Measurements from ENCODE around the gene SLC4A9.

DNA sequence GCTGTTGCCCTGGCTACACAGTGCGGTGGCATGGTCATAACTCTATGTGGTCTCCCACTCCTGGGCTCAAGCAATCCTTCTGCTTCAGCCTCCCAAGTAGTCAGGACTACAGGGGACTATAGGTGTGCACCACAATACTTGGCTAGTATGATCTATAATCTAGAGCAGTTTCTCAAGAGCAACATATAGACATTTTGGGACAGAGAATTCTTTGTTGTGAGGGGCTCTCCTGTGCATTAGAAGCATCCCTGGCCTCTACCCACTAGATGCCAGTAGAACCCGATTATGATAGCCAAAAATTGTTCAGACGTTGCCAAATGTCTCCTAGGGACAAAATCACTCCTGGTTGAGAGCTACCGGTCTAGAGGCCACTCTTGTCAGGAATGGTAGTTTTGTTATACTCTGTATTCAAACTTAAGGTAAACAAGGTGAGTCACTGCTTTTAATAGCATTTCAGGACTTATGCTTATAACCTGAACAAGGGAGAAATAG, 48.8 kb downstream of the SLC4A9 start:
- TF ChIP-seq, protein P1, sequence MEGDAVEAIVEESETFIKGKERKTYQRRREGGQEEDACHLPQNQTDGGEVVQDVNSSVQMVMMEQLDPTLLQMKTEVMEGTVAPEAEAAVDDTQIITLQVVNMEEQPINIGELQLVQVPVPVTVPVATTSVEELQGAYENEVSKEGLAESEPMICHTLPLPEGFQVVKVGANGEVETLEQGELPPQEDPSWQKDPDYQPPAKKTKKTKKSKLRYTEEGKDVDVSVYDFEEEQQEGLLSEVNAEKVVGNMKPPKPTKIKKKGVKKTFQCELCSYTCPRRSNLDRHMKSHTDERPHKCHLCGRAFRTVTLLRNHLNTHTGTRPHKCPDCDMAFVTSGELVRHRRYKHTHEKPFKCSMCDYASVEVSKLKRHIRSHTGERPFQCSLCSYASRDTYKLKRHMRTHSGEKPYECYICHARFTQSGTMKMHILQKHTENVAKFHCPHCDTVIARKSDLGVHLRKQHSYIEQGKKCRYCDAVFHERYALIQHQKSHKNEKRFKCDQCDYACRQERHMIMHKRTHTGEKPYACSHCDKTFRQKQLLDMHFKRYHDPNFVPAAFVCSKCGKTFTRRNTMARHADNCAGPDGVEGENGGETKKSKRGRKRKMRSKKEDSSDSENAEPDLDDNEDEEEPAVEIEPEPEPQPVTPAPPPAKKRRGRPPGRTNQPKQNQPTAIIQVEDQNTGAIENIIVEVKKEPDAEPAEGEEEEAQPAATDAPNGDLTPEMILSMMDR (IDR thresholded peaks at IDR 0.05; ENCODE audit: poor library complexity): no peak
- TF ChIP-seq EZH2 (IDR thresholded peaks at IDR 0.05; ENCODE audit: borderline replicate concordance): no peak
- TF ChIP-seq EZH2phosphoT487 (IDR thresholded peaks at IDR 0.05; ENCODE audit: low read depth, severe bottlenecking, unreplicated experiment): no peak

All from hepatocyte (in vitro differentiated cells).